Raji (cell line): Measurements from ENCODE around the gene TBC1D12.

ENCODE experiments used
- POLR2A ChIP-seq: IDR thresholded peaks from 2 replicates; pipeline ENCODE4 v1.6.1; 2011; ENCODE audit warnings: low read depth, low read length, control low read depth; ENCODE audit not compliant: insufficient read depth

Gene TBC1D12

GRCh38 chr10:94402204-94402842, at the start of gene TBC1D12:
Gene TBC1D12 (plus strand): TSS chr10:94402541. CDS start chr10:94402614, 73 bp downstream.
- TF ChIP-seq POLR2A = peak; percentile 77

GRCh38 chr10:94353336-94353735, 49.0 kb upstream of the TBC1D12 start:
- TF ChIP-seq POLR2A = no peak

- TF ChIP-seq POLR2A = no peak
Measured at GRCh38 chr10:94355841-94356240, 46.5 kb upstream of the TBC1D12 start.

- no peak for TF ChIP-seq POLR2A
Measured at GRCh38 chr10:94357193-94357592, 45.1 kb upstream of the TBC1D12 start.

- no peak for TF ChIP-seq POLR2A
Measured at GRCh38 chr10:94358480-94358879, 43.9 kb upstream of the TBC1D12 start.

GRCh38 chr10:94361171-94361794, 41.1 kb upstream of the TBC1D12 start:
- TF ChIP-seq POLR2A = no peak

GRCh38 chr10:94362360-94363250, 39.7 kb upstream of the TBC1D12 start, which contains the start of gene NOC3L:
Gene NOC3L (minus strand): TSS chr10:94362939. CDS start chr10:94362838, 101 bp downstream.
- TF ChIP-seq POLR2A = peak; percentile 94

- TF ChIP-seq POLR2A = no peak
Measured at GRCh38 chr10:94363251-94363565, 39.1 kb upstream of the TBC1D12 start.

GRCh38 chr10:94364482-94364881, 37.9 kb upstream of the TBC1D12 start:
- TF ChIP-seq POLR2A = no peak

- no peak for TF ChIP-seq POLR2A
Measured at GRCh38 chr10:94366382-94366781, 36.0 kb upstream of the TBC1D12 start.

- TF ChIP-seq POLR2A = no peak
Measured at GRCh38 chr10:94370501-94370900, 31.8 kb upstream of the TBC1D12 start.

GRCh38 chr10:94375374-94375773, 27.0 kb upstream of the TBC1D12 start:
- no peak for TF ChIP-seq POLR2A

GRCh38 chr10:94376865-94377264, 25.5 kb upstream of the TBC1D12 start:
- no peak for TF ChIP-seq POLR2A

GRCh38 chr10:94383530-94383929, 18.8 kb upstream of the TBC1D12 start:
- TF ChIP-seq POLR2A = no peak

GRCh38 chr10:94397549-94398370, 4.6 kb upstream of the TBC1D12 start:
- TF ChIP-seq POLR2A = no peak
